DOHH2 (cell line): ENCODE results near the gene CAMTA1.

ENCODE experiments used
- H3F3A ChIP-seq: fragments of 200-600 bp; sonication (generic), shearing (Covaris generic); 2 replicates; pipeline ENCODE4 v1.6.0; 2016; ENCODE audit warnings: antibody characterized with exemption, mild to moderate bottlenecking; ENCODE audit not compliant: control insufficient read depth, insufficient read depth
- H3K27ac ChIP-seq: fragments of 200-600 bp; sonication (generic); 2 replicates; pipeline ENCODE4 v1.5.1; 2014; ENCODE audit warnings: low read depth, mild to moderate bottlenecking, low read length, moderate library complexity
- H3K27me3 ChIP-seq: fragments of 200-600 bp; sonication (generic); 2 replicates; pipeline ENCODE4 v1.6.1; 2014; ENCODE audit warnings: mild to moderate bottlenecking, low read length, mixed read lengths; ENCODE audit not compliant: control insufficient read depth
- H3K36me3 ChIP-seq: fragments of 200-600 bp; sonication (generic); 2 replicates; pipeline ENCODE4 v1.6.1; 2014; ENCODE audit warnings: mild to moderate bottlenecking, low read length, moderate library complexity, mixed read lengths; ENCODE audit not compliant: control insufficient read depth
- H3K4me1 ChIP-seq: fragments of 200-600 bp; sonication (generic); 2 replicates; pipeline ENCODE4 v1.6.1; 2014; ENCODE audit warnings: mild to moderate bottlenecking, low read length, mixed read lengths; ENCODE audit not compliant: control insufficient read depth
- H3K4me2 ChIP-seq: fragments of 200-600 bp; sonication (generic); 2 replicates; pipeline ENCODE4 v1.6.0; 2014; ENCODE audit warnings: mild to moderate bottlenecking, low read length, moderate library complexity
- H3K4me3 ChIP-seq: fragments of 200-600 bp; sonication (generic); 2 replicates; pipeline ENCODE4 v1.5.1; 2014; ENCODE audit warnings: mild to moderate bottlenecking, low read length, mixed read lengths
- H3K79me2 ChIP-seq: fragments of 200-600 bp; sonication (generic); 2 replicates; pipeline ENCODE4 v1.6.1; 2014; ENCODE audit warnings: mild to moderate bottlenecking, low read length, mixed read lengths; ENCODE audit not compliant: control insufficient read depth
- H3K9me2 ChIP-seq: fragments of 200-600 bp; sonication (generic); replicated peaks from 2 replicates; pipeline ENCODE4 v1.6.1; 2014; ENCODE audit warnings: mild to moderate bottlenecking, low read length, mixed read lengths; ENCODE audit not compliant: control insufficient read depth
- H3K9me3 ChIP-seq: fragments of 200-600 bp; sonication (generic); 2 replicates; pipeline ENCODE4 v1.6.1; 2014; ENCODE audit warnings: antibody characterized with exemption, low read length, mixed read lengths; ENCODE audit not compliant: control insufficient read depth, insufficient read depth
- H4K20me1 ChIP-seq: fragments of 200-600 bp; sonication (generic); 2 replicates; pipeline ENCODE4 v1.6.0; 2014; ENCODE audit warnings: low read depth, mild to moderate bottlenecking, antibody characterized with exemption, low read length, moderate library complexity; ENCODE audit not compliant: control insufficient read depth, insufficient read depth
- CTCF ChIP-seq: fragments of 200-600 bp; sonication (generic); IDR thresholded peaks from one replicate; pipeline ENCODE4 v1.5.1; 2014; ENCODE audit warnings: antibody characterized with exemption, mild to moderate bottlenecking, low read depth, low read length; ENCODE audit not compliant: poor library complexity, severe bottlenecking
- EZH2phosphoT487 ChIP-seq: fragments of 200-600 bp; sonication (generic); IDR thresholded peaks from 2 replicates; pipeline ENCODE4 v1.6.1; 2017; ENCODE audit warnings: borderline replicate concordance, mild to moderate bottlenecking, antibody characterized with exemption, low read length, moderate library complexity, mixed read lengths

Gene CAMTA1

GRCh38 chr1:7150724-7151280, 365.5 kb downstream of the CAMTA1 start:
- Histone ChIP-seq H3K4me1 (no peaks in the 10 kb centered on the region), H3K4me3 (no peak overlapping the region), H3K9me2 (no peaks in the 10 kb centered on the region), H4K20me1 (peaks cover 4% of the 10 kb centered on the region; the same call in 1 of the 2 replicates), H3K79me2 (no peaks in the 10 kb centered on the region), H3K9me3 (no peaks in the 10 kb centered on the region), H3F3A (no peaks in the 10 kb centered on the region), H3K27me3 (no peaks in the 10 kb centered on the region), H3K36me3 (no peaks in the 10 kb centered on the region), H3K27ac (no peak overlapping the region), H3K4me2 (no peak overlapping the region)
- TF ChIP-seq EZH2phosphoT487 = no peak
- TF ChIP-seq CTCF = no peak

- Histone ChIP-seq H3K36me3 (no peaks in the 10 kb centered on the region), H3K4me1 (no peaks in the 10 kb centered on the region), H4K20me1 (peaks cover 4% of the 10 kb centered on the region; the same call in 1 of the 2 replicates), H3K4me3 (no peak overlapping the region), H3K4me2 (no peak overlapping the region), H3K27me3 (no peaks in the 10 kb centered on the region), H3F3A (no peaks in the 10 kb centered on the region), H3K79me2 (no peaks in the 10 kb centered on the region), H3K27ac (no peak overlapping the region), H3K9me3 (no peaks in the 10 kb centered on the region), H3K9me2 (no peaks in the 10 kb centered on the region)
- TF ChIP-seq EZH2phosphoT487 = no peak
Measured at GRCh38 chr1:7151978-7152377, 366.7 kb downstream of the CAMTA1 start.

- H3K36me3 ChIP-seq = no peaks in the 10 kb centered on the region
- H3K4me3 ChIP-seq = no peak overlapping the region
- peaks cover 4% of the 10 kb centered on the region; the same call in 1 of the 2 replicates for H4K20me1 ChIP-seq
- no peak for TF ChIP-seq EZH2phosphoT487
- TF ChIP-seq CTCF = no peak
- H3K27ac ChIP-seq = no peak overlapping the region
- no peaks in the 10 kb centered on the region for H3K27me3 ChIP-seq
- no peaks in the 10 kb centered on the region for H3K79me2 ChIP-seq
- H3K9me2 ChIP-seq = no peaks in the 10 kb centered on the region
- H3K4me1 ChIP-seq = no peaks in the 10 kb centered on the region
- no peak overlapping the region for H3K4me2 ChIP-seq
- H3K9me3 ChIP-seq = no peaks in the 10 kb centered on the region
- H3F3A ChIP-seq = no peaks in the 10 kb centered on the region
Measured at GRCh38 chr1:7152655-7153054, 367.4 kb downstream of the CAMTA1 start.

- Histone ChIP-seq H3K27ac (no peak overlapping the region), H3K27me3 (no peaks in the 10 kb centered on the region), H3K4me2 (no peak overlapping the region), H3K9me2 (no peaks in the 10 kb centered on the region), H3K4me3 (no peak overlapping the region), H3K4me1 (no peaks in the 10 kb centered on the region), H3K79me2 (no peaks in the 10 kb centered on the region), H3F3A (no peaks in the 10 kb centered on the region), H3K9me3 (no peaks in the 10 kb centered on the region), H4K20me1 (peaks cover 4% of the 10 kb centered on the region; the same call in 1 of the 2 replicates), H3K36me3 (no peaks in the 10 kb centered on the region)
- TF ChIP-seq EZH2phosphoT487 (no peak), CTCF (no peak)
Measured at GRCh38 chr1:7153464-7153863, 368.2 kb downstream of the CAMTA1 start.
